Calu3 (cell line): ENCODE measurements around the gene DDX41. TPM values are rescaled to one million over a fixed set of nuclear protein-coding genes. Genes with fewer than 3 reads are reported as not detected.

ENCODE experiments used
- BruUV-seq: library from RNA; stranded (reverse); fragments of 400-500 nt; replicated peaks from 2 replicates; lab custom pipeline; 2021; lab: Mats Ljungman, UMichigan
- CTCF ChIA-PET: fragments of 300-600 bp; sonication (Branson Sonifier 250); formaldehyde crosslinking; loops from one replicate; lab custom pipeline; 2022; ENCODE audit warnings: antibody characterized with exemption; lab: Charles Lee
- DNase-seq: peaks from one replicate; pipeline ENCODE4 v3.0.0; 2022
- H3K27ac Mint-ChIP-seq: one replicate; pipeline ENCODE4 v1.8.0; 2022; ENCODE audit warnings: mixed read lengths; ENCODE audit not compliant: unreplicated experiment
- H3K27me3 Mint-ChIP-seq: one replicate; pipeline ENCODE4 v1.8.0; 2022; ENCODE audit warnings: mixed read lengths; ENCODE audit not compliant: unreplicated experiment
- H3K36me3 Mint-ChIP-seq: one replicate; pipeline ENCODE4 v1.8.0; 2022; ENCODE audit warnings: mild to moderate bottlenecking, moderate library complexity, mixed read lengths; ENCODE audit not compliant: insufficient read depth, unreplicated experiment
- H3K4me1 Mint-ChIP-seq: one replicate; pipeline ENCODE4 v1.8.0; 2022; ENCODE audit warnings: mild to moderate bottlenecking, low read depth, mixed read lengths; ENCODE audit not compliant: unreplicated experiment
- H3K4me3 Mint-ChIP-seq: one replicate; pipeline ENCODE4 v1.8.0; 2022; ENCODE audit warnings: mild to moderate bottlenecking, low read depth, moderate library complexity, mixed read lengths; ENCODE audit not compliant: unreplicated experiment
- H3K9me3 Mint-ChIP-seq: one replicate; pipeline ENCODE4 v1.8.0; 2022; ENCODE audit warnings: low read depth, mixed read lengths; ENCODE audit not compliant: unreplicated experiment
- CTCF ChIP-seq: fragments of 200-600 bp; IDR thresholded peaks from one replicate; pipeline ENCODE4 v1.8.0; 2022; ENCODE audit warnings: antibody characterized with exemption; ENCODE audit not compliant: unreplicated experiment
- intact Hi-C: fragments of 100-400 bp; cut with micrococcal nuclease; formaldehyde crosslinking; loops from one replicate; pipeline ENCODE4 v1.10.0; 2022; ENCODE audit not compliant: unreplicated experiment
- total RNA-seq: library from RNA; stranded (reverse); gene quantifications from 2 replicates; pipeline ENCODE4 v1.2.3, GENCODE V29; 2022

Gene DDX41
- total RNA-seq, 1 experiment from 2014 or later: 101 TPM

GRCh38 chr5:177540438-177540837 is 23.7 kb upstream of the DDX41 start:
- no peak overlapping the region for H3K27ac Mint-ChIP-seq
- H3K9me3 Mint-ChIP-seq: no peaks in the 10 kb centered on the region
- no TSS peak for BruUV-seq
- CTCF ChIA-PET: no interaction called here
- DNase-seq: no peak
- no peak overlapping the region for H3K4me3 Mint-ChIP-seq
- no peaks in the 10 kb centered on the region for H3K27me3 Mint-ChIP-seq
- intact Hi-C loops: no loop called here
- TF ChIP-seq CTCF: no peak
- no peaks in the 10 kb centered on the region for H3K4me1 Mint-ChIP-seq
- H3K36me3 Mint-ChIP-seq: peaks cover 4% of the 10 kb centered on the region

DNA sequence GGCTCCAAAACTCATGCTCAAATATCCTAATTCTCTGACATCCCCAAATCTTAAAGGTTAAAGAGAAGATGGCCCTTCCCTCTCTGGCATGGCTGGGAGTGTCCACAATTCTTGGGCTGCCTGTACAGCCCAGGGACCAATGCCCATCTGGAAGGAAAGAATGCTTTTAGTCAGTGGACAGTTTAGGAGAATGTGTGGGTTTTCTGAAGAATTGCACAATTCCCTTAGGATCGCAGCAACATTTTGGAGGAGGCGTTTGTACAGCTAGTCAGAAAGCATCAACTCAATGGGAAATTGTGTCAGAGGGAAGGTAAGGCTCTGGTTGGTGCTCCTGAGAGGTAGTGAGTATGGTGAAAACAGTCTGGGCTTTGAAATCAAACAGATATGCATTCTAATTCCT is 22.6 kb upstream of the DDX41 start:
- Mint-ChIP-seq H3K9me3 (no peaks in the 10 kb centered on the region), H3K4me3 (no peak overlapping the region), H3K36me3 (peaks cover 4% of the 10 kb centered on the region), H3K4me1 (no peaks in the 10 kb centered on the region), H3K27ac (no peak overlapping the region), H3K27me3 (no peaks in the 10 kb centered on the region)
- no TSS peak for BruUV-seq
- CTCF ChIA-PET: interaction anchor here (0.7 kb wide), 1 partner anchor 62 kb away, joined by 5 read pairs; no protein-coding TSS in a partner anchor
- no peak for TF ChIP-seq CTCF
- intact Hi-C loops: no loop called here
- no peak for DNase-seq

GRCh38 chr5:177538876-177539275 is 22.1 kb upstream of the DDX41 start:
- Mint-ChIP-seq H3K4me1 (no peaks in the 10 kb centered on the region), H3K4me3 (no peak overlapping the region), H3K36me3 (peaks cover 6% of the 10 kb centered on the region), H3K9me3 (no peaks in the 10 kb centered on the region), H3K27me3 (no peaks in the 10 kb centered on the region), H3K27ac (no peak overlapping the region)
- intact Hi-C loops: no loop called here
- BruUV-seq: no TSS peak
- no peak for DNase-seq
- CTCF ChIA-PET: no interaction called here
- no peak for TF ChIP-seq CTCF

- Mint-ChIP-seq H3K27ac (no peak overlapping the region), H3K4me1 (no peaks in the 10 kb centered on the region), H3K9me3 (no peaks in the 10 kb centered on the region), H3K36me3 (peaks cover 18% of the 10 kb centered on the region), H3K27me3 (no peaks in the 10 kb centered on the region), H3K4me3 (no peak overlapping the region)
- no peak for TF ChIP-seq CTCF
- DNase-seq: no peak
- no TSS peak for BruUV-seq
- intact Hi-C loops: no loop called here
- CTCF ChIA-PET: no interaction called here
Measured at GRCh38 chr5:177537389-177538361, 20.9 kb upstream of the DDX41 start.
